Stimulated activated CD8-positive, alpha-beta memory T cell treated with anti-CD3 and anti-CD28 coated beads, Interleukin-7, amount 100 ng/mL, for 4 hours (primary cell): Measurements from ENCODE around the gene KLHDC8A.

Experiments used
- DNase-seq, 2 donors: peaks; one replicate each; pipeline ENCODE4 v3.0.0-alpha.2; 2020; ENCODE audit warnings: low read depth in 2 of 2

KLHDC8A gene

GRCh38 chr1:205344066-205344928, 12.4 kb downstream of the KLHDC8A start:
- DNase-seq = peak in 1 of 2 donors; percentile 53

- no peak for DNase-seq
These were observed 13.2 kb downstream of the KLHDC8A start for GRCh38 chr1:205343431-205344065.

GRCh38 chr1:205342986-205343385, 13.7 kb downstream of the KLHDC8A start:
- no peak for DNase-seq

- DNase-seq = no peak
These were observed 16.0 kb downstream of the KLHDC8A start for GRCh38 chr1:205340676-205341075.

GRCh38 chr1:205339717-205340116, 17.0 kb downstream of the KLHDC8A start:
- no peak for DNase-seq

- no peak for DNase-seq
These were observed 17.5 kb downstream of the KLHDC8A start for GRCh38 chr1:205339197-205339702.

- DNase-seq = no peak
These were observed 18.7 kb downstream of the KLHDC8A start for GRCh38 chr1:205338011-205338410.

- DNase-seq = no peak
These were observed 19.2 kb downstream of the KLHDC8A start for GRCh38 chr1:205337481-205337880.

GRCh38 chr1:205335692-205336091, 21.0 kb downstream of the KLHDC8A start:
- peak; percentile 44 to 62 for DNase-seq

- DNase-seq = no peak
These were observed 24.5 kb downstream of the KLHDC8A start for GRCh38 chr1:205332015-205332791.

GRCh38 chr1:205330150-205330549, 26.6 kb downstream of the KLHDC8A start:
- DNase-seq = no peak

- no peak for DNase-seq
These were observed 27.0 kb downstream of the KLHDC8A start for GRCh38 chr1:205329719-205330118.

GRCh38 chr1:205328476-205328875, 28.2 kb downstream of the KLHDC8A start:
- DNase-seq = no peak

- no peak for DNase-seq
These were observed 29.8 kb downstream of the KLHDC8A start for GRCh38 chr1:205326812-205327466.

GRCh38 chr1:205325334-205325884, 31.3 kb downstream of the KLHDC8A start:
- DNase-seq = no peak

GRCh38 chr1:205324781-205325180, 31.9 kb downstream of the KLHDC8A start:
- no peak for DNase-seq

- DNase-seq = no peak
These were observed 32.9 kb downstream of the KLHDC8A start for GRCh38 chr1:205323794-205324193.

GRCh38 chr1:205321959-205322283, 34.8 kb downstream of the KLHDC8A start:
- DNase-seq = no peak

- peak; percentile 62 to 82 for DNase-seq
These were observed 35.4 kb downstream of the KLHDC8A start, which contains the start of gene NUAK2 for GRCh38 chr1:205321162-205321958. NUAK2 (minus strand) TSS chr1:205321745; CDS start chr1:205321628, 117 bp downstream.
